Spleen (tissue), 3 donors: Measurements from ENCODE around the gene ZNF683.

Experiments used
- POLR2A ChIP-seq, 3 donors: fragments of 450-650 bp; IDR thresholded peaks; one replicate each; pipeline ENCODE4 v1.5.1; 2017; ENCODE audit warnings: antibody characterized with exemption in 3 of 3, mild to moderate bottlenecking in 1 of 3
- POLR2AphosphoS5 ChIP-seq, 3 donors: sonication (generic); formaldehyde crosslinking; IDR thresholded peaks; one replicate each; pipeline ENCODE4 v1.5.1; 2017; ENCODE audit warnings: antibody characterized with exemption in 3 of 3

DNA sequence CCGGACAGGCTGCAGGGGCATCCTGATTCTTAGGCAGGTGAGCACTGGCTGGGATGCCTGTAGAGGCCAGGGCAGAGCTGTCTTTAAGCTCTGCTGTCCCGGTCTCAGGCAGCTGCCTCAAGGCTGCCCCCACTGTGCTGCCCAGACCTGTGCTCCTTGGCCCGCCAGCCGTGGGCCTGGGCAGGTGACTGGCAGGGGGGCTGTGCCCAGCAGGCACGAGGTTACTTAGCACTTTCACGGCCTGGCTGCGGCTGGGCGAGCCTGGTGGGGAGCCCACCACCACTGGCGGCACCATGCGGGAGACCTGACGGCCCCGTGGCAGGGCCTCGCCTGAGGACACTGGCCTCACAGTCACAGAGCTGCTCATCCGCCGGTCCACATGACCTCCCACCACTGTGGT, 26.8 kb downstream of the ZNF683 start:
- TF ChIP-seq POLR2AphosphoS5 (IDR thresholded peaks at IDR 0.05) (no peak), POLR2A (IDR thresholded peaks at IDR 0.05) (no peak)
